K562 (cell line): ENCODE data around the gene FAM200B. TPM values are rescaled to one million over a fixed set of nuclear protein-coding genes. Genes with fewer than 3 reads are reported as not detected.
A peak's percentile ranks its signal among the peaks of the same experiment; 100 is the strongest.

Experiments used
- EGR1 ChIP-seq: fragments of 450-650 bp; conservative IDR thresholded peaks from 2 replicates; pipeline ENCODE4 v1.6.1; 2017; ENCODE audit warnings: mild to moderate bottlenecking
- GTF2A2 ChIP-seq: IDR thresholded peaks from 2 replicates; pipeline ENCODE4 v1.6.1; 2016; ENCODE audit warnings: mild to moderate bottlenecking, missing genetic modification characterization, missing compliant biosample characterization
- GTF2E2 ChIP-seq: fragments of 200-800 bp; sonication (Bioruptor generic); IDR thresholded peaks from 2 replicates; pipeline ENCODE4 v1.6.1; 2016; ENCODE audit warnings: missing genetic modification characterization, missing compliant biosample characterization
- JUN ChIP-seq, 2 experiments: sonication (generic) in 1 of 2; formaldehyde crosslinking in 1 of 2; IDR thresholded peaks; 2 replicates each; pipeline versions ENCODE4 v1.6.1 to v1.8.0; 2012 to 2022; ENCODE audit warnings: borderline replicate concordance in 2 of 2, mild to moderate bottlenecking in 2 of 2, improper control_type of control experiment in 1 of 2, low read depth in 1 of 2, low read length in 1 of 2, missing genetic modification reagents in 1 of 2
- MAFF ChIP-seq: IDR thresholded peaks from 2 replicates; pipeline ENCODE4 v1.6.1; 2012; ENCODE audit warnings: low read length, improper control_type of control experiment
- NR1H2 ChIP-seq: sonication (generic); formaldehyde crosslinking; IDR thresholded peaks from 2 replicates; pipeline ENCODE4 v1.4.0; 2020; ENCODE audit warnings: mild to moderate bottlenecking, missing genetic modification reagents
- SLC30A9 ChIP-seq: fragments of 250-450 bp; sonication (Bioruptor Pico); IDR thresholded peaks from 2 replicates; pipeline ENCODE4 v1.8.0; 2022; ENCODE audit warnings: mild to moderate bottlenecking, moderate library complexity
- SRSF9 ChIP-seq: fragments of 200-400 bp; formaldehyde crosslinking; IDR thresholded peaks from 2 replicates; pipeline ENCODE4 v1.6.1; 2017; ENCODE audit warnings: low read depth, low read length, borderline replicate concordance
- TAF7 ChIP-seq: fragments of 450-650 bp; IDR thresholded peaks from 2 replicates; pipeline ENCODE4 v1.6.1; 2016; ENCODE audit warnings: missing genetic modification characterization, missing compliant biosample characterization
- USF1 ChIP-seq: sonication (generic); formaldehyde crosslinking; IDR thresholded peaks from 2 replicates; pipeline ENCODE4 v1.9.0; 2022; ENCODE audit warnings: mild to moderate bottlenecking, missing genetic modification reagents
- ZNF282 ChIP-seq: sonication (generic); formaldehyde crosslinking; IDR thresholded peaks from 2 replicates; pipeline ENCODE4 v1.8.1; 2023; ENCODE audit warnings: missing genetic modification reagents
- ZNF41 ChIP-seq: fragments of 250-450 bp; sonication (Bioruptor Pico); conservative IDR thresholded peaks from 2 replicates; pipeline ENCODE4 v1.4.0; 2020; ENCODE audit warnings: mild to moderate bottlenecking
- ZNF586 ChIP-seq: fragments of 450-650 bp; formaldehyde crosslinking; conservative IDR thresholded peaks from 2 replicates; pipeline ENCODE4 v1.4.0; 2020; ENCODE audit warnings: mild to moderate bottlenecking, moderate library complexity
- polyA plus RNA-seq, 8 experiments: library from polyadenylated mRNA; depleted of rRNA in 4 of 8; stranded (reverse) in 5 of 8; unstranded in 3 of 8; fragments of >200 nt; fragmentation: Nextera tagmentation in 2 of 8; fragmentation: Illumina TruSeq in 1 of 8; extraction: Ambion mirVana in 2 of 8; extraction: Trizol in 1 of 8; gene quantifications; 2 replicates each; pipeline versions ENCODE4 v1.2.1 to v1.2.3, GENCODE V29; 2011 to 2014; ENCODE audit warnings: inconsistent platforms in 1 of 8, missing spikeins in 1 of 8
- total RNA-seq, 7 experiments: library from RNA; depleted of rRNA in 6 of 7; stranded (reverse); fragments of >200 nt in 6 of 7; fragmentation: Illumina TruSeq in 2 of 7; extraction: Trizol in 2 of 7; gene quantifications; 2 replicates each; pipeline versions ENCODE4 v1.2.1 to v1.2.3, GENCODE V29; 2011 to 2021; ENCODE audit warnings: low replicate concordance in 1 of 7
- TF ChIP-seq, protein P1 (sequence below): fragments of 450-650 bp; IDR thresholded peaks from 2 replicates; pipeline ENCODE4 v1.6.1; 2016; ENCODE audit warnings: low read depth
- TF ChIP-seq, protein P2 (sequence below): fragments of 450-650 bp; IDR thresholded peaks from 2 replicates; pipeline ENCODE4 v1.7.0; 2016; ENCODE audit warnings: borderline replicate concordance
- TF ChIP-seq, protein P3 (sequence below): sonication (generic); formaldehyde crosslinking; IDR thresholded peaks from 2 replicates; pipeline ENCODE4 v1.8.0; 2022; ENCODE audit warnings: mild to moderate bottlenecking, missing genetic modification reagents

The FAM200B gene
- total and polyA plus RNA-seq, 9 of the 15 experiments (the other 6 are each of a cell fraction or from before 2014, with no cell fraction given): 17.4 to 48.0 (median 25.5) TPM

DNA sequence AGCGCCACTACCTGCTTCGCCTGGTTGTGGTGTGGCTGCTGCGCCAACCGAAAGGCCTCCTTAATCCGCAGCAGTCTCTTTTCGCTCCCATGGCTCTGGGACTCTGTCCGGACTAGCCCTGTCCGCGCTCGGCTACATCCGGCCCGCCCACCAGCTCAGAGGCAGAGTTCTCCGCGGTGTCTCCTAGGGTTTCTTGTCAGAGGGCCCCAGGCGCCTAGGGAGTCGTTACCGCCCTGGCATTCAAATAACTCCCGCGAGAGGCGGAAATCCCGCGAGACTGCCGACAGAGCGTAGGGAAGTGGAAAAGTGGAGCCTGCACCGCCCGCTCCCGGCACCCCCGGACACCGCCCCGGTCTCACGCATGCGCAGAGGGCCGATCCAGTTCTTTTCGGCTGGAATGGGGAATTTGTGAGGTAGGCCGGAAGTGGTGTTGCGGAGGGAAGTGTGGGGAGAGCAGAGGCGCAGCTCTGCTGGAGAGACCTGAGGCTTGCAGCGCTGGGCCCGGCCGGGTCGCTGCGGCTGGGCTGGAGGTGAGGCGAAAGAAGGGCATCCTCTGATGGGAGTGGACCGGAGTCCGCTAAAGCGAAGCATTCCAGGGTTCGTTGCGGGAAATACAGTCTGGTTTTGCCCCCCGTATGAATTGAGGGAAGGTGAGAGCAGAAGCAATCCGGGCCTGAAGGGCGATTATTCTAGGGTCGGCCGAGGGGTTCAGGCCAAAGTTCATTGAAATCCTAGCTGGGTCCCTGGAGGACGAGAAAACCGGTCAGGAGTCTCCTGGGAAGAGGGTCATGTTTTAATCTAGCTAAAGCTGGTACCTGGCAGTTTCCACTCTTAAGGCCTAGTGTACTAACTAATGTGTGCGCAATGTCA, at the start of gene FAM200B (continued):
- TF ChIP-seq, protein P1, sequence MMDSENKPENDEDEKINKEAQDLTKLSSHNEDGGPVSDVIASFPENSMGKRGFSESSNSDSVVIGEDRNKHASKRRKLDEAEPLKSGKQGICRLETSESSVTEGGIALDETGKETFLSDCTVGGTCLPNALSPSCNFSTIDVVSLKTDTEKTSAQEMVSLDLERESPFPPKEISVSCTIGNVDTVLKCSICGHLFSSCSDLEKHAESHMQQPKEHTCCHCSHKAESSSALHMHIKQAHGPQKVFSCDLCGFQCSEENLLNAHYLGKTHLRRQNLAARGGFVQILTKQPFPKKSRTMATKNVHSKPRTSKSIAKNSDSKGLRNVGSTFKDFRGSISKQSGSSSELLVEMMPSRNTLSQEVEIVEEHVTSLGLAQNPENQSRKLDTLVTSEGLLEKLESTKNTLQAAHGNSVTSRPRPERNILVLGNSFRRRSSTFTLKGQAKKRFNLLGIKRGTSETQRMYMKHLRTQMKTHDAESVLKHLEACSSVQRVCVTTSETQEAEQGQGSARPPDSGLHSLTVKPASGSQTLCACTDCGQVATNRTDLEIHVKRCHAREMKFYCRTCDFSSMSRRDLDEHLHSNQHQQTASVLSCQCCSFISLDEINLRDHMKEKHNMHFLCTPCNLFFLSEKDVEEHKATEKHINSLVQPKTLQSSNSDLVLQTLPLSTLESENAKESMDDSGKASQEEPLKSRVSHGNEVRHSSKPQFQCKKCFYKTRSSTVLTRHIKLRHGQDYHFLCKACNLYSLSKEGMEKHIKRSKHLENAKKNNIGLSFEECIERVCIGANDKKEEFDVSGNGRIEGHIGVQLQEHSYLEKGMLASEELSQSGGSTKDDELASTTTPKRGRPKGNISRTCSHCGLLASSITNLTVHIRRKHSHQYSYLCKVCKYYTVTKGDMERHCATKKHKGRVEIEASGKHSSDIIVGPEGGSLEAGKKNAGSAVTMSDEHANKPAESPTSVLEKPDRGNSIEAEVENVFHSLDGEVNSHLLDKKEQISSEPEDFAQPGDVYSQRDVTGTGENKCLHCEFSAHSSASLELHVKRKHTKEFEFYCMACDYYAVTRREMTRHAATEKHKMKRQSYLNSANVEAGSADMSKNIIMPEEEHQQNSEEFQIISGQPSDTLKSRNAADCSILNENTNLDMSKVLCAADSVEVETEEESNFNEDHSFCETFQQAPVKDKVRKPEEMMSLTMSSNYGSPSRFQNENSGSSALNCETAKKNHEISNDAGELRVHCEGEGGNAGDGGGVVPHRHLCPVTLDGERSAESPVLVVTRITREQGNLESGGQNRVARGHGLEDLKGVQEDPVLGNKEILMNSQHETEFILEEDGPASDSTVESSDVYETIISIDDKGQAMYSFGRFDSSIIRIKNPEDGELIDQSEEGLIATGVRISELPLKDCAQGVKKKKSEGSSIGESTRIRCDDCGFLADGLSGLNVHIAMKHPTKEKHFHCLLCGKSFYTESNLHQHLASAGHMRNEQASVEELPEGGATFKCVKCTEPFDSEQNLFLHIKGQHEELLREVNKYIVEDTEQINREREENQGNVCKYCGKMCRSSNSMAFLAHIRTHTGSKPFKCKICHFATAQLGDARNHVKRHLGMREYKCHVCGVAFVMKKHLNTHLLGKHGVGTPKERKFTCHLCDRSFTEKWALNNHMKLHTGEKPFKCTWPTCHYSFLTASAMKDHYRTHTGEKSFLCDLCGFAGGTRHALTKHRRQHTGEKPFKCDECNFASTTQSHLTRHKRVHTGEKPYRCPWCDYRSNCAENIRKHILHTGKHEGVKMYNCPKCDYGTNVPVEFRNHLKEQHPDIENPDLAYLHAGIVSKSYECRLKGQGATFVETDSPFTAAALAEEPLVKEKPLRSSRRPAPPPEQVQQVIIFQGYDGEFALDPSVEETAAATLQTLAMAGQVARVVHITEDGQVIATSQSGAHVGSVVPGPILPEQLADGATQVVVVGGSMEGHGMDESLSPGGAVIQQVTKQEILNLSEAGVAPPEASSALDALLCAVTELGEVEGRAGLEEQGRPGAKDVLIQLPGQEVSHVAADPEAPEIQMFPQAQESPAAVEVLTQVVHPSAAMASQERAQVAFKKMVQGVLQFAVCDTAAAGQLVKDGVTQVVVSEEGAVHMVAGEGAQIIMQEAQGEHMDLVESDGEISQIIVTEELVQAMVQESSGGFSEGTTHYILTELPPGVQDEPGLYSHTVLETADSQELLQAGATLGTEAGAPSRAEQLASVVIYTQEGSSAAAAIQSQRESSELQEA: no peak
- no peak for TF ChIP-seq JUN (IDR thresholded peaks at IDR 0.05; ENCODE audit: borderline replicate concordance, low read depth, low read length)
- TF ChIP-seq JUN (CRISPR knock-in tag; IDR thresholded peaks at IDR 0.05; ENCODE audit: borderline replicate concordance): no peak
- peak; percentile 77 for TF ChIP-seq EGR1
- TF ChIP-seq SRSF9: no peak
- TF ChIP-seq, protein P2, sequence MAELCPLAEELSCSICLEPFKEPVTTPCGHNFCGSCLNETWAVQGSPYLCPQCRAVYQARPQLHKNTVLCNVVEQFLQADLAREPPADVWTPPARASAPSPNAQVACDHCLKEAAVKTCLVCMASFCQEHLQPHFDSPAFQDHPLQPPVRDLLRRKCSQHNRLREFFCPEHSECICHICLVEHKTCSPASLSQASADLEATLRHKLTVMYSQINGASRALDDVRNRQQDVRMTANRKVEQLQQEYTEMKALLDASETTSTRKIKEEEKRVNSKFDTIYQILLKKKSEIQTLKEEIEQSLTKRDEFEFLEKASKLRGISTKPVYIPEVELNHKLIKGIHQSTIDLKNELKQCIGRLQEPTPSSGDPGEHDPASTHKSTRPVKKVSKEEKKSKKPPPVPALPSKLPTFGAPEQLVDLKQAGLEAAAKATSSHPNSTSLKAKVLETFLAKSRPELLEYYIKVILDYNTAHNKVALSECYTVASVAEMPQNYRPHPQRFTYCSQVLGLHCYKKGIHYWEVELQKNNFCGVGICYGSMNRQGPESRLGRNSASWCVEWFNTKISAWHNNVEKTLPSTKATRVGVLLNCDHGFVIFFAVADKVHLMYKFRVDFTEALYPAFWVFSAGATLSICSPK: no peak
- TF ChIP-seq SLC30A9: no peak
- peak; percentile 73; the same call in 1 of the 2 replicates for TF ChIP-seq GTF2E2 (tag)
- TF ChIP-seq TAF7 (tag): peak; percentile 66
- TF ChIP-seq, protein P3, sequence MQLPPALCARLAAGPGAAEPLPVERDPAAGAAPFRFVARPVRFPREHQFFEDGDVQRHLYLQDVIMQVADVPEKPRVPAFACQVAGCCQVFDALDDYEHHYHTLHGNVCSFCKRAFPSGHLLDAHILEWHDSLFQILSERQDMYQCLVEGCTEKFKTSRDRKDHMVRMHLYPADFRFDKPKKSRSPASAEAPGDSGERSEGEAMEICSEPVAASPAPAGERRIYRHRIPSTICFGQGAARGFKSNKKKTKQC (CRISPR knock-in tag): no peak; the same call in 1 of the 2 replicates
- no peak for TF ChIP-seq NR1H2 (CRISPR knock-in tag)
- TF ChIP-seq USF1: no peak
- TF ChIP-seq ZNF586 (CRISPR knock-in tag): no peak
- no peak for TF ChIP-seq ZNF282
- no peak for TF ChIP-seq GTF2A2 (tag)
- TF ChIP-seq ZNF41 (CRISPR knock-in tag): no peak
- TF ChIP-seq MAFF: peak; percentile 84; the same call in 1 of the 2 replicates
